GM12878 (cell line): ENCODE results near the gene HADH. TPM values are rescaled to one million over a fixed set of nuclear protein-coding genes. Genes with fewer than 3 reads are reported as not detected.

Experiments used
- ATAC-seq: fragments of 200-7000 bp; cut with Tn5 transposase; 3 replicates; pipeline ENCODE4 v1.9.1; 2020; ENCODE audit warnings: mild to moderate bottlenecking, moderate library complexity
- BruUV-seq: library from RNA; stranded (reverse); fragments of 400-500 nt; replicated peaks from 2 replicates; lab custom pipeline; 2021; lab: Mats Ljungman, UMichigan
- CTCF ChIA-PET: fragments of 300-600 bp; sonication (Branson Sonifier 250); formaldehyde crosslinking; extraction: SDS; loops from one replicate; lab custom pipeline; 2021; ENCODE audit warnings: inconsistent platforms; lab: Yijun Ruan, JAX
- POLR2A ChIA-PET: fragments of 350-600 bp; formaldehyde crosslinking; extraction: SDS; loops from one replicate; lab custom pipeline; 2021; ENCODE audit warnings: inconsistent platforms; lab: Charles Lee
- RAD21 ChIA-PET: fragments of 300-600 bp; sonication (Branson Sonifier 250); formaldehyde crosslinking; loops from one replicate; lab custom pipeline; 2023; ENCODE audit warnings: antibody characterized with exemption; ENCODE audit not compliant: unreplicated experiment; lab: Charles Lee
- SMC1A ChIA-PET: fragments of 300-600 bp; sonication (Branson Sonifier 250); formaldehyde crosslinking; loops from one replicate; lab custom pipeline; 2023; ENCODE audit not compliant: unreplicated experiment, uncharacterized antibody; lab: Charles Lee
- DNase-seq: peaks from one replicate; pipeline ENCODE4 v3.0.0-alpha.2; 2011; ENCODE audit warnings: low read depth, low spot score
- FAIRE-seq: peaks from 3 replicates; lab custom pipeline; 2011; peaks lifted over from hg19 to GRCh38; lab: Jason Lieb, UNC
- H2AFZ ChIP-seq: 2 replicates; pipeline ENCODE4 v1.6.0; 2011; ENCODE audit warnings: low read depth, low read length, control low read depth; ENCODE audit not compliant: control insufficient read depth
- H3K27ac ChIP-seq: 2 replicates; pipeline ENCODE4 v1.5.1; 2011; ENCODE audit warnings: control low read depth; ENCODE audit not compliant: control insufficient read depth, insufficient read depth
- H3K27me3 ChIP-seq, 2 experiments: replicated peaks in 1 of 2; 2 replicates each; pipeline versions ENCODE4 v1.6.0 to v1.6.1; 2011; ENCODE audit warnings: low read length in 1 of 2; ENCODE audit not compliant: control insufficient read depth in 2 of 2, insufficient read depth in 2 of 2
- H3K36me3 ChIP-seq, 2 experiments: 2 replicates each; pipeline ENCODE4 v1.5.1; 2011; ENCODE audit warnings: low read length in 1 of 2; ENCODE audit not compliant: control insufficient read depth in 2 of 2, insufficient read depth in 2 of 2
- H3K4me1 ChIP-seq: 2 replicates; pipeline ENCODE4 v1.6.1; 2011; ENCODE audit warnings: mild to moderate bottlenecking, low read length, moderate library complexity, mixed read lengths; ENCODE audit not compliant: control insufficient read depth, insufficient read depth
- H3K4me2 ChIP-seq: 2 replicates; pipeline ENCODE4 v1.6.0; 2011; ENCODE audit warnings: control low read depth; ENCODE audit not compliant: control insufficient read depth, insufficient read depth
- H3K4me3 ChIP-seq: fragments of 200-600 bp; sonication (generic); 2 replicates; pipeline ENCODE4 v1.5.1; 2016
- H3K79me2 ChIP-seq: 2 replicates; pipeline ENCODE4 v1.6.0; 2011; ENCODE audit warnings: low read length; ENCODE audit not compliant: control insufficient read depth, insufficient read depth
- H3K9ac ChIP-seq: 2 replicates; pipeline ENCODE4 v1.8.0; 2011; ENCODE audit warnings: low read length, control low read depth, mixed read lengths; ENCODE audit not compliant: control insufficient read depth, insufficient read depth
- H3K9me3 ChIP-seq: replicated peaks from 3 replicates; pipeline ENCODE4 v1.5.1; 2011; ENCODE audit warnings: mild to moderate bottlenecking, low read length; ENCODE audit not compliant: control insufficient read depth, insufficient read depth
- H4K20me1 ChIP-seq: 2 replicates; pipeline ENCODE4 v1.6.0; 2011; ENCODE audit not compliant: control insufficient read depth, insufficient read depth
- BACH1 ChIP-seq: fragments of 450-650 bp; IDR thresholded peaks from 2 replicates; pipeline ENCODE4 v1.6.1; 2017; ENCODE audit warnings: mild to moderate bottlenecking, borderline replicate concordance
- CBFB ChIP-seq: IDR thresholded peaks from 2 replicates; pipeline ENCODE4 v1.6.1; 2016; ENCODE audit warnings: antibody characterized with exemption, low read depth
- CEBPZ ChIP-seq: fragments of 150-350 bp; IDR thresholded peaks from 2 replicates; pipeline ENCODE4 v1.6.1; 2016; ENCODE audit warnings: low read depth, low read length
- CREB1 ChIP-seq: IDR thresholded peaks from 2 replicates; pipeline ENCODE4 v1.6.1; 2012; ENCODE audit warnings: low read depth, mild to moderate bottlenecking, inconsistent platforms
- ESRRA ChIP-seq: IDR thresholded peaks from 2 replicates; pipeline ENCODE4 v1.6.1; 2012; ENCODE audit warnings: mild to moderate bottlenecking, low read length, improper control_type of control experiment
- LARP7 ChIP-seq: fragments of 450-650 bp; IDR thresholded peaks from 2 replicates; pipeline ENCODE4 v1.6.1; 2017; ENCODE audit warnings: mild to moderate bottlenecking
- MLLT1 ChIP-seq: fragments of 450-650 bp; IDR thresholded peaks from 2 replicates; pipeline ENCODE4 v1.6.1; 2016; ENCODE audit warnings: mild to moderate bottlenecking
- NFYA ChIP-seq: IDR thresholded peaks from 2 replicates; pipeline ENCODE4 v1.6.1; 2011; ENCODE audit warnings: low read depth, mild to moderate bottlenecking, low read length, improper control_type of control experiment, borderline replicate concordance
- NR2C1 ChIP-seq: fragments of 450-650 bp; IDR thresholded peaks from 2 replicates; pipeline ENCODE4 v1.6.1; 2017; ENCODE audit warnings: antibody characterized with exemption, mild to moderate bottlenecking, moderate library complexity
- SIX5 ChIP-seq: IDR thresholded peaks from 2 replicates; pipeline ENCODE4 v1.6.1; 2011; ENCODE audit warnings: mild to moderate bottlenecking, low read depth, low read length, moderate library complexity; ENCODE audit not compliant: severe bottlenecking
- SP1 ChIP-seq: IDR thresholded peaks from one replicate; pipeline ENCODE4 v1.6.1; 2011; ENCODE audit warnings: low read depth, low read length
- TAF1 ChIP-seq: IDR thresholded peaks from 2 replicates; pipeline ENCODE4 v1.6.1; 2011; ENCODE audit warnings: mild to moderate bottlenecking, low read depth, low read length, borderline replicate concordance
- TARDBP ChIP-seq: IDR thresholded peaks from 2 replicates; pipeline ENCODE4 v1.6.1; 2016; ENCODE audit warnings: borderline replicate concordance
- ZNF274 ChIP-seq: IDR thresholded peaks from one replicate; pipeline ENCODE4 v1.8.0; 2011; ENCODE audit not compliant: insufficient read length, insufficient read depth
- ZNF687 ChIP-seq: fragments of 450-650 bp; IDR thresholded peaks from 2 replicates; pipeline ENCODE4 v1.6.1; 2017; ENCODE audit warnings: mild to moderate bottlenecking, moderate library complexity
- in situ Hi-C: fragments of 300-500 bp; cut with MboI; formaldehyde crosslinking; loops from 9 replicates; pipeline ENCODE4 v1.14.3; 2018; ENCODE audit warnings: mixed read lengths
- intact Hi-C: fragments of 100-400 bp; cut with micrococcal nuclease; formaldehyde crosslinking; loops from one replicate; pipeline ENCODE4 v1.14.2; 2022; ENCODE audit not compliant: unreplicated experiment
- polyA plus RNA-seq, 11 experiments: library from polyadenylated mRNA; depleted of rRNA in 4 of 11; unstranded in 6 of 11; stranded (reverse) in 5 of 11; fragments of >200 nt; fragmentation: Nextera tagmentation in 4 of 11; fragmentation: Illumina TruSeq in 1 of 11; extraction: Ambion mirVana in 4 of 11; extraction: Trizol in 1 of 11; gene quantifications; 1 replicate in 1 of 11; 2 replicates in 10 of 11; pipeline versions ENCODE4 v1.2.1 to v1.2.3, GENCODE V29; 2011 to 2016; ENCODE audit warnings: inconsistent platforms in 2 of 11, missing spikeins in 2 of 11, low read depth in 1 of 11
- total RNA-seq, 4 experiments: library from RNA; depleted of rRNA in 3 of 4; stranded (reverse); fragments of >200 nt in 3 of 4; fragmentation: Illumina TruSeq in 1 of 4; extraction: Trizol in 1 of 4; gene quantifications; 2 replicates each; pipeline versions ENCODE4 v1.2.1 to v1.2.3, GENCODE V29; 2013 to 2021

The HADH gene
- total and polyA plus RNA-seq, 10 of the 15 experiments (the other 5 are each of a cell fraction or from before 2014, with no cell fraction given) = 20.3 to 97.9 (median 76.6) TPM

GRCh38 chr4:107993969-107994368 is 4.3 kb downstream of the HADH start (continued):
- TF ChIP-seq MLLT1 (no peak), TARDBP (no peak), NFYA (no peak), TAF1 (0 out of 2 replicates have a peak, but pooled peaks have one; percentile 20)

- BruUV-seq = no TSS peak
- SMC1A ChIA-PET = interaction anchor here (0.6 to 5.0 kb wide), 13 partner anchors 8 to 577 kb away, joined by 3 to 31 read pairs (median 3); no protein-coding TSS in a partner anchor
- H3K27ac ChIP-seq = peak overlapping the region; percentile 58
- POLR2A ChIA-PET = interaction anchor here (1.2 to 2.1 kb wide), 6 partner anchors 9 to 274 kb away, joined by 3 to 6 read pairs (median 4); partner anchors contain the start of gene PAPSS1
- RAD21 ChIA-PET = interaction anchor here (0.9 to 5.9 kb wide), 4 partner anchors 19 to 121 kb away, joined by 3 to 43 read pairs (median 5); no protein-coding TSS in a partner anchor
- H3K27me3 ChIP-seq = no peaks in the 10 kb centered on the region
- in situ Hi-C loops (no loop called here), intact Hi-C loops (loop anchor here (5.0 kb wide), 1 partner anchor 278 kb away; no protein-coding TSS in a partner anchor)
- CTCF ChIA-PET = interaction anchor here (1.1 to 5.0 kb wide), 3 partner anchors 9 to 26 kb away, joined by 3 to 43 read pairs (median 5); no protein-coding TSS in a partner anchor
- no peak for FAIRE-seq
- peaks cover 27% of the 10 kb centered on the region for H3K4me1 ChIP-seq
- H3K4me2 ChIP-seq = peak overlapping the region; percentile 78
- DNase-seq = no peak
- no peak for ATAC-seq
- no peaks in the 10 kb centered on the region for H4K20me1 ChIP-seq
- H3K36me3 ChIP-seq = peaks cover 0 to 3% of the 10 kb centered on the region in 2 experiments; a peak in 1 of 4 replicates
- H2AFZ ChIP-seq = peak overlapping the region; percentile 34; the same call in 1 of the 2 replicates
- no peaks in the 10 kb centered on the region for H3K9me3 ChIP-seq
- TF ChIP-seq SP1 (no peak), CREB1 (no peak), ZNF274 (no peak), ESRRA (no peak), BACH1 (no peak), LARP7 (no peak), SIX5 (no peak), CBFB (no peak), CEBPZ (no peak), NR2C1 (no peak), ZNF687 (no peak)
- peak overlapping the region; percentile 61; the same call in 1 of the 2 replicates for H3K4me3 ChIP-seq
- H3K9ac ChIP-seq = no peak overlapping the region
- H3K79me2 ChIP-seq = peaks cover 64% of the 10 kb centered on the region
These were observed 5.2 kb downstream of the HADH start for GRCh38 chr4:107994894-107995293.
